IMR-90 (cell line): ENCODE results near the gene CHMP1B.

Experiments used
- CHD1 ChIP-seq: IDR thresholded peaks from 2 replicates; pipeline ENCODE4 v1.6.1; 2012; ENCODE audit warnings: low read depth, low read length, improper control_type of control experiment
- CTCF ChIP-seq: conservative IDR thresholded peaks from 2 replicates; pipeline ENCODE4 v1.5.1; 2012; ENCODE audit warnings: mild to moderate bottlenecking, low read depth, low read length, improper control_type of control experiment
- POLR2A ChIP-seq: IDR thresholded peaks from 2 replicates; pipeline ENCODE4 v1.6.1; 2012; ENCODE audit warnings: mild to moderate bottlenecking, low read depth, low read length
- USF2 ChIP-seq: fragments of 150-350 bp; IDR thresholded peaks from 2 replicates; pipeline ENCODE4 v1.6.1; 2017; ENCODE audit warnings: mild to moderate bottlenecking, antibody characterized with exemption, low read length, low read depth

- TF ChIP-seq CHD1 (no peak), CTCF (no peak), POLR2A (no peak), USF2 (no peak)
These were observed 8.1 kb downstream of the CHMP1B start for GRCh38 chr18:11859282-11859830.
